NOMO-1 treated with dmso at 0.1 percent for 144 hours (cell line): ENCODE results near the gene ATXN1.
A peak's percentile ranks its signal among the peaks of the same experiment; 100 is the strongest.
"Not testable (repeated sequence)": the region's sequence is repeated elsewhere in the genome, so short reads cannot be mapped to it uniquely, and the experiment has no call there.

Experiments used
- DNase-seq: peaks from one replicate; lab custom pipeline; 2025; ENCODE audit not compliant: unreplicated experiment; lab: John Stamatoyannopoulos, UW

ATXN1 gene

DNA sequence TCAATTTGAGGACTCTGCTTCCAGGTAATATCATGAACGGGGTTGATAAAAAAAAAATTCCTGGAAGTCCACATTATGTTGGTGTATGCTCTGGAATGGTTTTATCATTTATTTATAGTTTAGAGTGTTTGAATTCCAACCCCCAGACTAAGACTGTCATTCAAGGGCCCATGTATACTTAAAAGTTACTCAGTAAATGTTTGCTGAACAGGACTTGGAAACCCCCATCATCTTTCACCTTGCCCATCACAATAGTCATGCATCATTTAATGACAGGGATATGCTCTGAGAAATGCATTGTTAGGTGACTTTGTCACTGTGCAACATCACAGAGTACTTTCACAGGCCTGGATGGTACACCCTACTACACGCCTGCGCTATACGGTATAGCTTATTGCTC lies 104.8 kb downstream of the ATXN1 start:
- no peak for DNase-seq

DNA sequence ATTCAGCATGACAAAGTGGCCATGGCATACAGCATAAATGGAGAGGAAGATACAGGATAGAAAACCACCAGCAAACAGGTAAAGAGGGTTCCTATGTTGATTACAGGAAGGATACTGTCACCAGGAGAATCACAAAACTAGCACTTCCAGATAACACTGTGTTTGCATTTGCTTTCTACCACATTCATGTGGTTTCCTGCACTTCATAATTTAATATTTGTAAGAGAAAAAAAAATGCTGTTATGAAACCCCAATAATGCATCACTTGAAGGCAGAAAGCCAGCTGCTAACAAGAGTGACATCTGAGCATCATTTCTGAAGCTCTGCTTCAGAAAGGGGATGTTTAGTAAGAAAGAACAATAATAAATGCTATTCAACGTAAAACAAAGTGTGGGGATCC lies 106.6 kb downstream of the ATXN1 start:
- DNase-seq = no peak

DNA sequence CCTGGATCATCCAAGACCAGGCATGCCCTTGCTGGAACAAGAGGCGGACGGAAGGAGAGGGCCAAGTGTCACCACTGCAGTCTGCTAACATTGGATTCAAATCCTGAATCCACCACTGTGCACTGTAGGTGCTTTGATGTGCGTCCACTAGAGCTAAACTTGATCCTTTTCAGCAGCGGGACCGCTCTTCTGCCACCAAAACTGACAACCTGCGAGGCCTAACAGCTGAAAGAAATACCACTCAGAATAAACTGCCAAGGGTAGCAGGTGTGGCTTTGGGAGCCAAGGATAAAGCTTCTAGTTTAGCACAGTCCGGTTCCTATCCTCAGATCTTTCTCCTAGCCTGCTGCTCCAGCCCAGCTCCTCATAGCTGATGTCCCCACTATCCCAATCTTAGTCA lies 108.0 kb downstream of the ATXN1 start:
- no peak for DNase-seq

GRCh38 chr6:16651871-16652270 lies 109.4 kb downstream of the ATXN1 start:
- no peak for DNase-seq

- DNase-seq = no peak
Measured at GRCh38 chr6:16649890-16650289, 111.4 kb downstream of the ATXN1 start.

- DNase-seq = no peak
Measured at GRCh38 chr6:16649241-16649640, 112.0 kb downstream of the ATXN1 start.

- peak; percentile 9 for DNase-seq
Measured at GRCh38 chr6:16648003-16648402, 113.3 kb downstream of the ATXN1 start.

DNA sequence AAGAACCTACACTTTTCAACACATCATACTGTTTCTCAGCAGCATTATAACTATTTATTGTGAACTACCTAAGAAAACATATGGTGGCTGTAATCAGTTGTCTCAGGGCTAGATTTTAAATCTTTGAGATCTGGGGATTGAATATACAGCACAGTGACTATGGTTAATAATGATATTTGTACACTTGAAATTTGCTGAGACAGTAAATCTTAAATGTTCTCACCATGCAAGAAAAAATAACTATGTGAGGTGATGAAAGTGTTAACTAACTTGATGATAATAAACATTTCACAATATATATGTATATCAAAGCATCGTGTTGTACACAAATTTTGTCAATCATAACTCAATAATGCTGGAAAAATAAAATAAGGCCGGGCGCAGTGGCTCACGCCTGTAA lies 113.8 kb downstream of the ATXN1 start:
- DNase-seq = no peak

- no peak for DNase-seq
Measured at GRCh38 chr6:16644540-16645250, 116.6 kb downstream of the ATXN1 start.

DNA sequence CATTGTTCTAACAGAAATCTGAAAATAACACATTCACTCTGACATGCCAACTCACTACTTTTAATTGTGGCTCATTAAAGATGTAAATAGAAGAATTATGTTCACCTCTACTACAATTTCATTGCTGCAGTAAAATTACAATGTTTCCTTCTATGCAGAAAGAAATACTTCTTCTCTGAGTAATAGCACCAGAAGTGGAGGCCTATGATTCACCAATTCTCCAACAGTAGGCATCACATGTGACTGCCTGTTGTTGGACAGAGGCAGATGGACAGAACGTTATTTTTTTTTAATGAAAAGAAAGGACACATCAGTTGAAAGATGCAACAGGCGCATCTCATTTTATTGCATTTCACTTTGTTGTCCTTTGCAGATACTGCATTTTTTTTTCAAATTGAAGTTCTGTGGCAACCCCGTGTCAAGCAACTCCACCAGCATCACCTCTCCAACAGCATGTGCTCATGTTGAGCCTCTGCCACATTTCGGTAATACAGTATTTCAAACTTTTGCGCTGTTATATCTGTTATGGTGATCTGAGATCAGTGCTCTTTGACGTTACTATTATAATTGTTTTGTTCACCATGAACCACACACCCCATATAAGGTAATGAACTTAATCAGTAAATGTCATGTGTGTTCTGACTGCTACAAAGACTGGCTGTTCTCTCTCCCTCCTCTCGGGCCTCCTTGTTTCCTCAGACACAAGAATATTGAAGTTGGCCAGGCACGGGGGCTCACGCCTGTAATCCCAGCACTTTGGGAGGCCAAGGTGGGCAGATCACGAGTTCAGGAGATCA lies 121.4 kb downstream of the ATXN1 start:
- DNase-seq = no peak

- DNase-seq = no peak
Measured at GRCh38 chr6:16637635-16638034, 123.6 kb downstream of the ATXN1 start.

- peak; percentile 5 for DNase-seq
Measured at GRCh38 chr6:16635810-16636602, 125.3 kb downstream of the ATXN1 start.

GRCh38 chr6:16635291-16635809 lies 125.9 kb downstream of the ATXN1 start:
- DNase-seq = no peak

DNA sequence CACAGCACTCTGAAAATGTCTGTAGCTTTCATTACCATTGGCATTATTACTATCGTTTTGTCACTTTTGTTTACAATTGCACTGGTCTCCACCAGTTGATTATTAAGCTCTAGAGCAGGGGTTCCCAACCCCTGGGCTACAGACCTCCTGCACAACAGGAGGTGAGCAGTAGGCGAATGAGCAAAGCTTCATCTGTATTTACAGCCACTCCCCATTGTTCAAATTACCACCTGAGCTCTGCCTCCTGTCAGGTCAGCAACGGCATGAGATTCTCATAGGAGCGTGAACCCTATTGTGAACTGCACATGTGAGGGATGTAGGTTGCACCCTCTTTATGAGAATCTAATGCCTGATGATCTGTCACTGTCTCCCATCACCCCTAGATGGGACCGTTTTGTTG lies 126.4 kb downstream of the ATXN1 start:
- no peak for DNase-seq

GRCh38 chr6:16633961-16634360 lies 127.3 kb downstream of the ATXN1 start:
- no peak for DNase-seq

DNA sequence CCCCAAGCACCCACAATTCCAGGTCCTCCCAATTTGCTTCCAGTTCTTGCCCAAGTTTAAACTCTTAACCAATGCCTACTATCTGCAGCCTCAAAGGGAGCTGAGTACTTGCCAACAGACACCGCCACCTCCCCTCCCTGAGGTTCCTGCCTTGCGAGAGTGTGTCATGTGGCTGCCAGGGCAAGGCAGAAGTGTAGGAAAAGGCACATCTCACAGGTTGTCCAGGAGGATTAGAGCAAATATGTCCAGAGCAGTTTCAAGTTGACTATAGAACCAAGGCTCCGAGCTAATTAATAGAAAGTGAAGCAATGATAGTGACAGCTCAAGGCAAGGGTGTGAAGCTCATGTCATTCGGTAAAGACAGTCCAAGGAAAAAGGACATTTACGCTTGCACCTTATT lies 127.8 kb downstream of the ATXN1 start:
- no peak for DNase-seq

GRCh38 chr6:16632101-16632500 lies 129.2 kb downstream of the ATXN1 start:
- DNase-seq = no peak

- DNase-seq = no peak
Measured at GRCh38 chr6:16630026-16630643, 131.1 kb downstream of the ATXN1 start.

- not testable (repeated sequence) for DNase-seq
Measured at GRCh38 chr6:16628580-16628979, 132.7 kb downstream of the ATXN1 start.

GRCh38 chr6:16626650-16627049 lies 134.6 kb downstream of the ATXN1 start:
- no peak for DNase-seq
